ENCODE data around the gene TM6SF1.

- TF ChIP-seq YY1 (IDR thresholded peaks at IDR 0.05; ENCODE audit: low read depth, low read length), result no peak
- no peak for TF ChIP-seq ASH2L (IDR thresholded peaks at IDR 0.05; ENCODE audit: low read length)
Measured at GRCh38 chr15:83129791-83130190, 22.3 kb downstream of the TM6SF1 start.

Data from H1 (cell line).